T-helper 2 cell treated with Interferon-gamma antibody and Interleukin-4, amounts not matched to agents 100 ng/mL and 5 ng/mL, for 36 hours (primary cell): ENCODE measurements around the gene OR52L1. TPM values are rescaled to one million over a fixed set of nuclear protein-coding genes. Genes with fewer than 3 reads are reported as not detected.
"Not testable (repeated sequence)": the region's sequence is repeated elsewhere in the genome, so short reads cannot be mapped to it uniquely, and the experiment has no call there.

Source experiments
- intact Hi-C: fragments of 100-400 bp; cut with micrococcal nuclease; formaldehyde crosslinking; loops from one replicate; pipeline ENCODE4 v1.15.1; 2023
- total RNA-seq: library from RNA; stranded (reverse); gene quantifications from 2 replicates; pipeline ENCODE4 v1.2.3, GENCODE V29; 2022

The OR52L1 gene
- not detected in 2 replicates for total RNA-seq

GRCh38 chr11:5986885-5987284 lies at the start of gene OR52L1:
TSS of gene OR52L1 (minus strand) at chr11:5986985. CDS start at chr11:5986930, 55 bp downstream.
- intact Hi-C loops, result no loop called here

GRCh38 chr11:6030708-6031405 lies 44.1 kb upstream of the OR52L1 start, which contains the start of gene OR56A1:
TSS of gene OR56A1 (minus strand) at chr11:6030758. CDS start at chr11:6027692, 3,066 bp downstream.
- intact Hi-C loops, result no loop called here

GRCh38 chr11:6027501-6027900 lies 40.7 kb upstream of the OR52L1 start:
- intact Hi-C loops, result loop anchor here (10.0 kb wide), 1 partner anchor 287 kb away; no protein-coding TSS in a partner anchor

- intact Hi-C loops, result loop anchor here (10.0 kb wide), 1 partner anchor 290 kb away; no protein-coding TSS in a partner anchor
Observed at GRCh38 chr11:6025056-6025455, 38.3 kb upstream of the OR52L1 start.

GRCh38 chr11:6022956-6023355 lies 36.2 kb upstream of the OR52L1 start:
- intact Hi-C loops, result loop anchor here (2.0 to 10.0 kb wide), 3 partner anchors 292 to 340 kb away; no protein-coding TSS in a partner anchor

- intact Hi-C loops, result no loop called here
Observed at GRCh38 chr11:6013042-6013441, 26.3 kb upstream of the OR52L1 start.

GRCh38 chr11:6012035-6012668 lies 25.4 kb upstream of the OR52L1 start:
- intact Hi-C loops, result no loop called here

- intact Hi-C loops, result no loop called here
Observed at GRCh38 chr11:6006846-6007245, 20.1 kb upstream of the OR52L1 start, which contains the start of gene OR56A4. TSS of gene OR56A4 (minus strand) at chr11:6006946. CDS start at chr11:6002992, 3,954 bp downstream.

GRCh38 chr11:6006395-6006794 lies 19.6 kb upstream of the OR52L1 start:
- intact Hi-C loops, result no loop called here

- intact Hi-C loops, result no loop called here
Observed at GRCh38 chr11:6002202-6002699, 15.5 kb upstream of the OR52L1 start.

GRCh38 chr11:5994791-5995190 lies 8.0 kb upstream of the OR52L1 start:
- intact Hi-C loops, result no loop called here

- intact Hi-C loops, result no loop called here
Observed at GRCh38 chr11:5992604-5993251, 5.9 kb upstream of the OR52L1 start.

GRCh38 chr11:5992150-5992549 lies 5.4 kb upstream of the OR52L1 start:
- intact Hi-C loops, result no loop called here

- intact Hi-C loops, result no loop called here
Observed at GRCh38 chr11:5989203-5989602, 2.4 kb upstream of the OR52L1 start.

GRCh38 chr11:5983443-5983842 lies 3.3 kb downstream of the OR52L1 start:
- intact Hi-C loops, result no loop called here

- intact Hi-C loops, result no loop called here
Observed at GRCh38 chr11:5973530-5973929, 13.3 kb downstream of the OR52L1 start.

GRCh38 chr11:5968394-5968793 lies 18.4 kb downstream of the OR52L1 start, which contains the start of gene OR56A5:
TSS of gene OR56A5 (minus strand) at chr11:5968494. CDS start at chr11:5968494, 0 bp downstream.
- intact Hi-C loops, result no loop called here

- intact Hi-C loops, result no loop called here
Observed at GRCh38 chr11:5967708-5968107, 19.1 kb downstream of the OR52L1 start.

- intact Hi-C loops, result no loop called here
Observed at GRCh38 chr11:5966958-5967357, 19.8 kb downstream of the OR52L1 start.

- intact Hi-C loops, result not testable (repeated sequence)
Observed at GRCh38 chr11:5960704-5961320, 26.0 kb downstream of the OR52L1 start.

- intact Hi-C loops, result no loop called here
Observed at GRCh38 chr11:5955586-5955985, 31.2 kb downstream of the OR52L1 start.
